Left lung (tissue), 10 donors: ENCODE results near the gene MRPL10. TPM values are rescaled to one million over a fixed set of nuclear protein-coding genes. Genes with fewer than 3 reads are reported as not detected.

ENCODE experiments used
- ATAC-seq: fragments of 200-7000 bp; cut with Tn5 transposase; one replicate; pipeline ENCODE4 v1.9.1; 2020; ENCODE audit warnings: moderate library complexity
- DNase-seq, 4 donors: peaks; one replicate each; pipeline ENCODE4 v3.0.0-alpha.2; 2013 to 2020
- H3K27ac ChIP-seq, 2 donors: fragments of 200-600 bp; sonication (generic) in 1 of 2; one replicate each; pipeline versions ENCODE4 v1.5.0 to v1.8.0; 2020 to 2021
- H3K27me3 ChIP-seq, 2 donors: fragments of 200-600 bp; sonication (generic) in 1 of 2; one replicate each; pipeline versions ENCODE4 v1.5.0 to v1.8.0; 2020 to 2021
- H3K36me3 ChIP-seq, 2 donors: fragments of 200-600 bp; sonication (generic) in 1 of 2; one replicate each; pipeline versions ENCODE4 v1.5.0 to v1.8.0; 2020 to 2021
- H3K4me1 ChIP-seq, 2 donors: fragments of 200-600 bp; one replicate each; pipeline ENCODE4 v1.8.0; 2021
- H3K4me3 ChIP-seq, 2 donors: fragments of 200-600 bp; sonication (generic) in 1 of 2; one replicate each; pipeline versions ENCODE4 v1.5.0 to v1.8.0; 2020 to 2021; ENCODE audit warnings: mild to moderate bottlenecking in 1 of 2
- H3K9me3 ChIP-seq, 2 donors: fragments of 200-600 bp; sonication (generic) in 1 of 2; one replicate each; pipeline versions ENCODE4 v1.5.0 to v1.8.0; 2020 to 2021
- CTCF ChIP-seq, 2 donors: fragments of 200-600 bp; sonication (generic) in 1 of 2; IDR thresholded peaks; one replicate each; pipeline versions ENCODE4 v1.5.0 to v1.8.0; 2021; ENCODE audit warnings: antibody characterized with exemption in 2 of 2
- intact Hi-C, 2 donors: fragments of 100-400 bp; cut with DNase I; formaldehyde crosslinking; loops; one replicate each; pipeline versions ENCODE4 v1.11.2 to v1.14.2; 2022
- polyA plus RNA-seq, 6 donors: library from polyadenylated mRNA; unstranded; fragments of 120-200 nt; gene quantifications; one replicate each; pipeline ENCODE4 v1.2.1, GENCODE V29; 2013; ENCODE audit not compliant: insufficient read length in 6 of 6
- total RNA-seq, 2 donors: library from RNA; stranded (reverse); fragmentation: NEBNext Ultra II Directional; extraction: Animal tissue kit (Norgen Biotek cat#: 25700); gene quantifications; one replicate each; pipeline ENCODE4 v1.2.1, GENCODE V29; 2021
- donor health status: DM: no; HTN: yes; CAD: no.
- donor health status: DM: no; HTN: no; CAD: no.

Gene MRPL10
- total and polyA plus RNA-seq, 8 donors, result 26.2 to 55.7 (median 50.6) TPM

- no peak for TF ChIP-seq CTCF (IDR thresholded peaks at IDR 0.05)
- H3K36me3 ChIP-seq, result no peaks in the 10 kb centered on the region
- no peak overlapping the region for H3K27ac ChIP-seq
- H3K9me3 ChIP-seq, result no peaks in the 10 kb centered on the region
- ATAC-seq, result peak; percentile 12
- H3K27me3 ChIP-seq, result peaks cover 0 to 73% of the 10 kb centered on the region in 2 donors
- intact Hi-C loops, result no loop called here
- H3K4me3 ChIP-seq, result no peak overlapping the region
- H3K4me1 ChIP-seq, result peaks cover 0 to 4% of the 10 kb centered on the region in 2 donors
- DNase-seq, result no peak
Observed at GRCh38 chr17:47872651-47873161, 41.4 kb upstream of the MRPL10 start.

GRCh38 chr17:47872019-47872650 is 40.8 kb upstream of the MRPL10 start:
- DNase-seq (no peak), ATAC-seq (peak; percentile 41)
- H3K9me3 ChIP-seq, result no peaks in the 10 kb centered on the region
- H3K27me3 ChIP-seq, result peaks cover 0 to 70% of the 10 kb centered on the region in 2 donors
- no peak overlapping the region for H3K27ac ChIP-seq
- TF ChIP-seq CTCF (IDR thresholded peaks at IDR 0.05), result no peak
- H3K36me3 ChIP-seq, result no peaks in the 10 kb centered on the region
- intact Hi-C loops, result no loop called here
- peaks cover 0 to 4% of the 10 kb centered on the region in 2 donors for H3K4me1 ChIP-seq
- no peak overlapping the region for H3K4me3 ChIP-seq

GRCh38 chr17:47871048-47871447 is 39.7 kb upstream of the MRPL10 start:
- ATAC-seq, result no peak
- Histone ChIP-seq H3K27ac (no peak overlapping the region), H3K9me3 (no peaks in the 10 kb centered on the region), H3K36me3 (no peaks in the 10 kb centered on the region), H3K27me3 (peaks cover 0 to 68% of the 10 kb centered on the region in 2 donors), H3K4me1 (peaks cover 0 to 4% of the 10 kb centered on the region in 2 donors), H3K4me3 (no peak overlapping the region)
- DNase-seq, result no peak
- TF ChIP-seq CTCF (IDR thresholded peaks at IDR 0.05), result no peak
- intact Hi-C loops, result no loop called here

- no peak for DNase-seq
Observed at GRCh38 chr17:47870056-47870455, 38.7 kb upstream of the MRPL10 start.

More at GRCh38 chr17:47870056-47870455, 38.7 kb upstream of the MRPL10 start:
- Histone ChIP-seq H3K9me3 (no peaks in the 10 kb centered on the region), H3K4me1 (peaks cover 0 to 4% of the 10 kb centered on the region in 2 donors), H3K36me3 (no peaks in the 10 kb centered on the region), H3K27me3 (peaks cover 0 to 62% of the 10 kb centered on the region in 2 donors), H3K27ac (no peak overlapping the region), H3K4me3 (no peak overlapping the region)
- ATAC-seq, result no peak
- no peak for TF ChIP-seq CTCF (IDR thresholded peaks at IDR 0.05)
- intact Hi-C loops, result no loop called here
